ENCODE data around the gene CTDSP2.

CTDSP2 gene

DNA sequence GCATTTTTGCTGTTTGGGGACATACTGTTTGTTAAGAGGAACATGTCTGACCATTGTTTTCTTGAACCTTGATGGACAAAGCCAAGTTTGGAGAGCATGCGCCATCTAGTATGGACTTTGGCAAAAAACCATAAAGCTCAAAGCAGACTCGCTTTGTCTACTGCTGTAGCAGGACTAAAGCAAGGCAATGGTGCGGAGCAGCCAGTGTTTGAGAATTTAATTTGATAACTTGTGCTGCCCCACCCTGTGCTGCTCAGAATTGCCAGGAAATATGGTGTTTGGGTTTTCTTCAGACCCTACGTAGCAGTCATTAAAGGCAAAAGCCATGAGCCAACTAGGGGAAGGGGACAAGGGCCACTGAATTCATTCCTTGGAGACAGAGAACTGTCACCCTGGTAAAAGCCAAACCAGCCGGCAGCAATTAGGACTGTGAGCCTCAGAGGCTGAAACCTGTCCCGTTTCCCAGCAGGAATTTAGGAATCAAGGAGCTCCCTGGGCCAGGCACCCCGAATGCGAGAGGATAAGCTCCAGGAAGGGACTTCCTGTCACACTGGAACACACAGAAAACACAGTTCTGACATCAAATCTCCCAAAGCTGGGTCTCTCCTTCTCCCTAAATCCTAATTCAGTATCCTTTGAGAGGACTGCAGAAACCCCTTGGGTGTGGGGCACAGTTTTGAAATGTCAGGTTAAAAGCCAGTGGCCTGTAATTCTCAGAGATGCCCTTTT lies 29.1 kb downstream of the CTDSP2 start:
- H3K4me3 ChIP-seq (ENCODE audit: low read depth in 1 of 2, low read length in 2 of 2) = no peak overlapping the region

DNA sequence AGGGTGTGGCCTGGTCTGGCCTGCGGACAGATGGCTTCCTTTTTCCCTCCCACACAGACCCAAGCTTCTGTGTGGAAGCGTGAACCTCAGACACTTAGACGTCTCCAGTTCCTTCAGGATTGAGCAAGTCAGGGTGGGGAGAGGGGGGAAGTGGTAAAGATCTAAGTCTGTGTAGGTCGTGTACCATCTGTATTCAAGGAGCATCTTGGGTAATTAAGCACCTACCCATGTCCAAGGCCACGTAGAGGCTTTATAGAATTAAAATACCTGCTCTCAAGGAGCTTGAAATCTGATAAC lies 29.7 kb downstream of the CTDSP2 start:
- H3K9ac ChIP-seq (ENCODE audit: low read length) = no peak overlapping the region
- no peaks in the 10 kb centered on the region for H3K27me3 ChIP-seq (ENCODE audit: control insufficient read depth in 1 of 2, insufficient read depth in 2 of 2, low read length in 2 of 2)
- no peak overlapping the region for H3K4me3 ChIP-seq (ENCODE audit: low read depth in 1 of 2, low read length in 2 of 2)
- peaks cover 19% of the 10 kb centered on the region for H3K36me3 ChIP-seq (ENCODE audit: insufficient read depth, low read length)
- H3K9me3 ChIP-seq (ENCODE audit: low read length) = no peaks in the 10 kb centered on the region
- H3K27ac ChIP-seq (ENCODE audit: low read depth, low read length) = peak overlapping the region; percentile 16
- peaks cover 44% of the 10 kb centered on the region for H3K4me1 ChIP-seq (ENCODE audit: insufficient read depth, low read length)

More for the DNA sequence above, 29.1 kb downstream of the CTDSP2 start:
- Histone ChIP-seq H3K27me3 (ENCODE audit: control insufficient read depth in 1 of 2, insufficient read depth in 2 of 2, low read length in 2 of 2) (no peaks in the 10 kb centered on the region), H3K9me3 (ENCODE audit: low read length) (no peaks in the 10 kb centered on the region), H3K36me3 (ENCODE audit: insufficient read depth, low read length) (peaks cover 25% of the 10 kb centered on the region), H3K9ac (ENCODE audit: low read length) (no peak overlapping the region), H3K4me1 (ENCODE audit: insufficient read depth, low read length) (peaks cover 49% of the 10 kb centered on the region), H3K27ac (ENCODE audit: low read depth, low read length) (peak overlapping the region; percentile 16)

DNA sequence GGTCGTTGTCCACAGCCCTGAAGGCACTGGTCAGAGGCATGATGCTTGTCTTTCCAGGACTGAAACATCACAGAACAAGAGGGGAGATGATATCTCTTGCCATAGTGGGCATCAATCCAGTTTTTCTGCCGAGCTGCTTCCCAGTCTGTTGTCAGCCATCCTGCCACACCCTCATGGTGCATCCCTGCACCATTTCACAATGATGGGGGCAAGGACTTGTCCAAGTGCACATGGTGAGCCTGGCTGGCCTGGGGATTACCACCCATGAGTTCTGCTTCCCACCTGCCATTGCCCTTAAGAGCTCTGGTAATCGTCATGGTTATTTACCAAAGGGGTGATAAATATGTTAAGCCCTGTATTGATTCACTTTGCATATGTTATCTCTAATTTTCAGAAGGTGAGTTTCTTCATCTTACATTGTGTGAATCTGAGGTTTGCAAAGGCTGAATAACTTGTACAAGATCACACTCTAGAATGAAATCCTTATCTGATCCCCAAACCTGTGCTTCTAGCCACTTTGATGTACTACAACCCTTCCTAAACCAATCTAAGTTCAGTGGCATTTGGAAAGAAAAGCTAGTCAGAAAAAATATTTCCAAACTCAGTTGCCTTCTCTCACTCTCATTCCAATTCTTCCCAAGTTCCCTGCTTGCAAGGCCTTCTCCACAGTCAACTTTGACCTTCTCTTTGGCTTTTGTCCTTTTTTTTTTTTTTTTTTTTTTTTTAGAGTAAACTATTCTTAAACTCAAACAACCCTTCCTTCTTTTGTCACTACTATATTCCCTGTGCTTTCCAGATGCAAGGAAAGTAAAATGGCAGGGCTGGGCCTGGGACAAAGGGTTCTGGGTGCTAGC lies 30.3 kb downstream of the CTDSP2 start:
- Histone ChIP-seq H3K4me3 (ENCODE audit: low read depth in 1 of 2, low read length in 2 of 2) (no peak overlapping the region), H3K9me3 (ENCODE audit: low read length) (no peaks in the 10 kb centered on the region), H3K4me1 (ENCODE audit: insufficient read depth, low read length) (peaks cover 44% of the 10 kb centered on the region), H3K36me3 (ENCODE audit: insufficient read depth, low read length) (peaks cover 16% of the 10 kb centered on the region), H3K27ac (ENCODE audit: low read depth, low read length) (no peak overlapping the region), H3K27me3 (ENCODE audit: control insufficient read depth in 1 of 2, insufficient read depth in 2 of 2, low read length in 2 of 2) (no peaks in the 10 kb centered on the region), H3K9ac (ENCODE audit: low read length) (no peak overlapping the region)

DNA sequence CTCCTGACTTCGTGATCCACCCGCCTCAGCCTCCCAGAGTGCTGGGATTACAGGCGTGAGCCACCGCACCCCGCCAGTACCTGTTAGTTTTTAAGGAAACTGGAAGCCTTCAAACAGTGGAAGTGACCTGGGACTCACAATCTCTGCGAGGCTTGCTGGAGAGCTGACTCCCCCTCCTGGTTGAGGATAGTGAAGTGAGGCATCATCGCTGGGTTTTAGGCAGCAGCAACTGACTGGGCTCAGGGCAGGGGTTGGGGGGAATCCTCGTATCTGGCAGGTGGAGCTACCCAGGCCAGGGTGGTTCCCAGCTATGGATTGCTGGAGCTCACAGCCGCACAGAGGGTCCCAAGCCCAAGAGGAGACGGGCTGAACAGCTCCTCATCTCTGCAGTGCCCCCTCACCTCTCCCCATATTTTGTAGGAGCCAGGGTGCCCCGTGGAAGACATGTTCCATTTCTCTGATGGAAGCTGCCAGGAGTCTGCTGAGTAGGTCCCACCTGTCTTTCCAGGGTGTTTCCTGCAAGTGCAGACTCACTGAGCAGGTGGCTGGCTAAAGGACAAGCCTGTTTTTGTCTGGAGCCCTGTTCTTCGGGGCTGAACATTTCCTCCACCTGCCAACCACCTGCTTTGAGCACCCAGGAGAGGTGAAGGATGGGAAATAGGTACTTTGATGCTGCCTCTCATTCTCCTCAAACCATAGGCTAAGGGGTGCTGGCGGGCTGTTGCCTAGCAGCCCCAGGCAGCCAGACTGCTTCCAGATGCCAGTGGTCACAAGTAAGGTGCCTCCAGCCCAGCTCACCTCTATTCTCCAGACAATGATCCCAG lies 31.1 kb downstream of the CTDSP2 start:
- Histone ChIP-seq H3K4me3 (ENCODE audit: low read depth in 1 of 2, low read length in 2 of 2) (no peak overlapping the region), H3K27ac (ENCODE audit: low read depth, low read length) (no peak overlapping the region), H3K27me3 (ENCODE audit: control insufficient read depth in 1 of 2, insufficient read depth in 2 of 2, low read length in 2 of 2) (no peaks in the 10 kb centered on the region), H3K9me3 (ENCODE audit: low read length) (no peaks in the 10 kb centered on the region), H3K9ac (ENCODE audit: low read length) (no peak overlapping the region), H3K4me1 (ENCODE audit: insufficient read depth, low read length) (peaks cover 44% of the 10 kb centered on the region), H3K36me3 (ENCODE audit: insufficient read depth, low read length) (peaks cover 23% of the 10 kb centered on the region)

DNA sequence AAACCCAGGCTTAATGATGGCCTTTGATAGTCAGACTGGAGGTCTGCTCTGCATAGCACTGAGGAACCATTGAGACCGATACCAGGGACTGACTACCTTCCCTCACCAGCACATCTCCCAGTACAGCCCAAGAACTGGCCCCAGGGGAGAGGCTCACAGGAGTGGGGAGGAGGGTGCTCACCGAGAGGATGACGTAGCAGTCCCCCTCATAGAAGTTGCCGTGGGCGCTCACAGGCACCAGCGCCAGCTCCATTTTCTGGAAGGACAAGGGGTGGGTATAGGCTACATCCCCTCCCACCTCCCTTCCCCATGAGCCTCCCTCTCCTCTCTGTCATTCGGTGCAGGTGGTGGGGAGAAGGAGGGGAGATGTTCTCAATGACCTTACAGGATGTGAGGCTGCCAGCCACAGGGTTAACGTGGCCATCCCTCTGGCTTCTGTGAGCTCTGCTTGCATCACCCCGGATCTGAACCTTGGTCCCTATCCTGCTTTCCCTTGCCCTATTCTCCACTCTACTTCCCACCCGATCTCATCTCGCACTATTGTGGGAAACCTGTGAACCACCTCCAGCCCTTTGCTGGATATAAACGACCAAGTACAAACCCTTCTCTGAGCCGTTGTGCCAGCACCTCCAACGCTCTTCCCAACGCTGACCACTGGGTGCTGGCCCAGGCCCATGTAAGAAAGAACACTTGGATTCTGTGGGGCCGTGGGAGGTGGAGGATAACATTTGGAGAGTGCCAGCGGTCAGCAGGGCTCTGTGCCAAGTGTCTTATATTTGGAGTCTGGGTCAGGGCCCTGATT lies 32.4 kb downstream of the CTDSP2 start:
- Histone ChIP-seq H3K9me3 (ENCODE audit: low read length) (no peaks in the 10 kb centered on the region), H3K4me1 (ENCODE audit: insufficient read depth, low read length) (peaks cover 44% of the 10 kb centered on the region), H3K36me3 (ENCODE audit: insufficient read depth, low read length) (peaks cover 33% of the 10 kb centered on the region), H3K4me3 (ENCODE audit: low read depth in 1 of 2, low read length in 2 of 2) (no peak overlapping the region), H3K27ac (ENCODE audit: low read depth, low read length) (no peak overlapping the region), H3K27me3 (ENCODE audit: control insufficient read depth in 1 of 2, insufficient read depth in 2 of 2, low read length in 2 of 2) (no peaks in the 10 kb centered on the region), H3K9ac (ENCODE audit: low read length) (no peak overlapping the region)

DNA sequence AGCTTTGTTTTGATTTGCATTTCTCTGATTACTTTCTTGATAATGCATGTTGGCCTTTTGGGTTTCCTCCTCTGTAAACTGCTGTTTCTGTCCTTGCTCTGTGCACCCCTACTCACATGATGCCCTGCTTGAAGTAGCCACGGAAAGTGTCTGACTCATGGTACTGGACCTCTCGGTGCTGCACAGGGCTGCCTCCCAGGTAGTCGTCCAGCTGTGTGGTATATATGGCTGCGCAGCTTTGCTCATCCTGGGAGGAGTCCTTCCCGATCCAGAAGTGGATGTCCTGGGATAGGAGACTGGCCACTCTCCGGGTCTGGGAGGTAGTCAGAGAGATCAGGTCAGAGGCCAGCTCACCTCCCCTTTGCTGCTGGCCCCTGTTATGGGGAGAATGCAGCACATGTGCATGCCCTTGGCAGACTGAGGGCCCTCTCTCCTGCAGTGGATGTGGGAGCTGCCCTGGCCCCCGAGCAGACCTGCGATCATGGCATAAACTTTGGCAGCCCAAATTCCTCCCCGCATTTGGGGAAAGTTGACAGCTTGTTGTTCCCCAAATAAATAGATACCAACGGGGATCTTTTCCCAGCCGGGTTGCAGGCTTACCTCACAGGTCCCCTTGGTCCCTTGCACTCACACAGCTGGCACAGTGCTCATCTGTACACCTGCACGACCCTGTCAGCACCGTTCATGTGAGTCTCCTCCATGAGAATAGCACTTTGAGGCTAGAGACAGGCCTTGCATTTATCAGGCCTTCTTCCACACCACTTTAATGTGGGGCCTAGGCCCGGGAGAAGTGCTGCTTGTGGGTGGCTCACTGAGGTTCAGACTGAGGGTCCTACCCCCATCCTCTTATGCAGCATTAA lies 33.2 kb downstream of the CTDSP2 start:
- Histone ChIP-seq H3K4me3 (ENCODE audit: low read depth in 1 of 2, low read length in 2 of 2) (no peak overlapping the region), H3K36me3 (ENCODE audit: insufficient read depth, low read length) (peaks cover 37% of the 10 kb centered on the region), H3K4me1 (ENCODE audit: insufficient read depth, low read length) (peaks cover 36% of the 10 kb centered on the region), H3K27ac (ENCODE audit: low read depth, low read length) (no peak overlapping the region), H3K9ac (ENCODE audit: low read length) (no peak overlapping the region), H3K9me3 (ENCODE audit: low read length) (no peaks in the 10 kb centered on the region), H3K27me3 (ENCODE audit: control insufficient read depth in 1 of 2, insufficient read depth in 2 of 2, low read length in 2 of 2) (no peaks in the 10 kb centered on the region)

DNA sequence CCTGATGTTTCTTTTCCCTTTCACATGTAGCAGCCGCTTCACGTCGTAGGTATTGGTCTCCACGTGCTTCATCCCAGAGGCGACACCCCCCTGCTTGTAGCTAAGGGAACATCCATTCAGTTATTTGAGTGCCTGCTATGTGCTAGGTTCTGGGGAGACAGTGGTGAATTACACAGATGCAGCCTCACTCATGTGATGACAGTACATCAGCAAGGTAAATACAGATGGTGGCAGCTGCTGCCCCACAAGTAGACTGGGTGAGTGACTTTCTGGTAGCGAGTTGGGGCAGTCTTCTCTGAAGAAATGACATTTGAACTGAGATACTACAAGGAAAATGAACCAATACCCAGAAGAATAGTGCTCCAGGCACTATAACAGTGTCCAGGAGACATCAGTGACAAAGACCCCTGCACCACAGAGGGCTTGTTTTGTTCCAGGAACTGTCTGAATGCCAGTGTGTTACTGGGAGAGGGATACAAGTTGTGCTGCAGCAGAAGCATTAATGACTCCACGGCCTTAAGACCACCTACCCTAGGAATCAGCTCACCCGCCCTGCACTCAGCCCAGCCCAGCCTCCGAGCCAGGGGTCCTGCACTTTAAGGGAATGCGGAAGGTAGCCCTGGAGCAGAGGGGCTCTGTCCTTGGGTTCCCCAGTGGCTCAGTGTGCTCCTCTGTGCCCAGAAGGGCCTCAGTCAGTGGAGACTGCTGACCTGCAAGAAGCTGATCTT lies 35.3 kb downstream of the CTDSP2 start:
- Histone ChIP-seq H3K4me1 (ENCODE audit: insufficient read depth, low read length) (peaks cover 16% of the 10 kb centered on the region), H3K4me3 (ENCODE audit: low read depth in 1 of 2, low read length in 2 of 2) (no peak overlapping the region), H3K36me3 (ENCODE audit: insufficient read depth, low read length) (peaks cover 58% of the 10 kb centered on the region), H3K9me3 (ENCODE audit: low read length) (no peaks in the 10 kb centered on the region), H3K27me3 (ENCODE audit: control insufficient read depth in 1 of 2, insufficient read depth in 2 of 2, low read length in 2 of 2) (no peaks in the 10 kb centered on the region), H3K27ac (ENCODE audit: low read depth, low read length) (no peak overlapping the region), H3K9ac (ENCODE audit: low read length) (no peak overlapping the region)

DNA sequence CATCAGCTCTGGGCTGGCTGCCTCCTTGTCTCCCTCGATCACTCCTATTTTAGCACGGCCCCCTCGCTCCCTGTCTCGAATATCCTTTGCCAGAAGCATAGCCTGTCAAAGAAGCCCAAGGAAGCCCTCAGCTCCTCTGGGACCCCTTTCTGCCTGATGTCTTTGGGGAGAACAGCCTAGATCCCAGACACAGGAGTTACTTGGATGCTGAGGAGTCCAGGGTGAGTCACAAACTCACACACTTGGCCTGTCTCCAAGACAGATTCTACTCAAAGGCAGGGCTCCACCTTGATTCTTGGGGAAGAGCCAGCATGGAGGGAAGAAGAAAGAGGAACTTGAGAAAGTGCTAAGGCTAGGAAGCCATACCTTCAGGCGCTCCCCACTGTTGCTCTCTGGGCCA lies 36.1 kb downstream of the CTDSP2 start:
- Histone ChIP-seq H3K27me3 (ENCODE audit: control insufficient read depth in 1 of 2, insufficient read depth in 2 of 2, low read length in 2 of 2) (no peaks in the 10 kb centered on the region), H3K9me3 (ENCODE audit: low read length) (no peaks in the 10 kb centered on the region), H3K9ac (ENCODE audit: low read length) (no peak overlapping the region), H3K4me3 (ENCODE audit: low read depth in 1 of 2, low read length in 2 of 2) (no peak overlapping the region), H3K4me1 (ENCODE audit: insufficient read depth, low read length) (peaks cover 9% of the 10 kb centered on the region), H3K36me3 (ENCODE audit: insufficient read depth, low read length) (peaks cover 60% of the 10 kb centered on the region), H3K27ac (ENCODE audit: low read depth, low read length) (no peak overlapping the region)

DNA sequence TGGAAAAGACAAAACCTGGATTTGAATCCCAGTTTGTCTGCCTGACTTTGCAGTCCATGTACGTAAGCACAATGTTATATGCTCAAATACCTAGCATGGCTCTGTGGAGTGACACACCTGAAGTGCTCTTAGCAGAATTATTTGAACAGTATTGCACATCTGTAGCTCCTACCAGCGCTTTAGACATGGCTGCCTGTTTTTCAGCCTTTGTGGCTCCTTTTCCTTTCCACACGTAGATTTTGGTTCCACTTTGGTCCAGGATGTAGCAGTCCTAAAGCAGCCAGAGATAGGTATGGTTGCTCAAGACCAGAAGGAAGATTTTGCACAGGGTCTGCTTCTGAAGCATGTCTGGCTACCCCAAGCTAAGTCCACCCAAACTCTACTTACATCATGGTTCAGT lies 37.1 kb downstream of the CTDSP2 start:
- Histone ChIP-seq H3K27ac (ENCODE audit: low read depth, low read length) (no peak overlapping the region), H3K9ac (ENCODE audit: low read length) (no peak overlapping the region), H3K27me3 (ENCODE audit: control insufficient read depth in 1 of 2, insufficient read depth in 2 of 2, low read length in 2 of 2) (no peaks in the 10 kb centered on the region), H3K9me3 (ENCODE audit: low read length) (no peaks in the 10 kb centered on the region), H3K4me1 (ENCODE audit: insufficient read depth, low read length) (peaks cover 4% of the 10 kb centered on the region), H3K4me3 (ENCODE audit: low read depth in 1 of 2, low read length in 2 of 2) (no peak overlapping the region), H3K36me3 (ENCODE audit: insufficient read depth, low read length) (peaks cover 60% of the 10 kb centered on the region)

DNA sequence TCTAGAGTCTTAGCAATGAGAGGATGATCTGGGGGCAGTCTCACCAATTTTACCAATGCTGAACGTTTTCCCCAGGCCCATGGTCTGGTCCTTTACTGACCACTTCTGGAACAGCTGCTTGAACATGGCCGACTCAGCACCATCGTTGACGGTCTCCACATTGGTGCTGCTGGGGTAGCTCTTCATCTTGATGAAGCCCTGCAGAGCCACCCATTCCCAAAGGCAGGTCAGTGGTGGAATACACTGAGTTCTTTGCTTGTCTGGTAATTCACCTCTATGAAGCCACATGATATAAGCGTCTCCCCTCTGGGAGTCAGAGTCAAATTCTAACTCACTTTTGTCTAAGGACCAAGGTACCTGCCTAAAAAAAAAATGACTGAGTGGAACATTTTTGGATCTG lies 38.2 kb downstream of the CTDSP2 start:
- no peak overlapping the region for H3K27ac ChIP-seq (ENCODE audit: low read depth, low read length)
- no peaks in the 10 kb centered on the region for H3K9me3 ChIP-seq (ENCODE audit: low read length)
- H3K9ac ChIP-seq (ENCODE audit: low read length) = no peak overlapping the region
- H3K4me3 ChIP-seq (ENCODE audit: low read depth in 1 of 2, low read length in 2 of 2) = no peak overlapping the region
- peaks cover 60% of the 10 kb centered on the region for H3K36me3 ChIP-seq (ENCODE audit: insufficient read depth, low read length)
- H3K4me1 ChIP-seq (ENCODE audit: insufficient read depth, low read length) = no peaks in the 10 kb centered on the region
- H3K27me3 ChIP-seq (ENCODE audit: control insufficient read depth in 1 of 2, insufficient read depth in 2 of 2, low read length in 2 of 2) = no peaks in the 10 kb centered on the region

Measured in muscle layer of colon (tissue), 2 donors.